Measurements from ENCODE around the gene NKAIN2.

The NKAIN2 gene

GRCh38 chr6:123810214-123810613, 6.5 kb downstream of the NKAIN2 start:
- no peak for DNase-seq

GRCh38 chr6:123810948-123811347, 7.3 kb downstream of the NKAIN2 start:
- DNase-seq, result peak; percentile 11

DNA sequence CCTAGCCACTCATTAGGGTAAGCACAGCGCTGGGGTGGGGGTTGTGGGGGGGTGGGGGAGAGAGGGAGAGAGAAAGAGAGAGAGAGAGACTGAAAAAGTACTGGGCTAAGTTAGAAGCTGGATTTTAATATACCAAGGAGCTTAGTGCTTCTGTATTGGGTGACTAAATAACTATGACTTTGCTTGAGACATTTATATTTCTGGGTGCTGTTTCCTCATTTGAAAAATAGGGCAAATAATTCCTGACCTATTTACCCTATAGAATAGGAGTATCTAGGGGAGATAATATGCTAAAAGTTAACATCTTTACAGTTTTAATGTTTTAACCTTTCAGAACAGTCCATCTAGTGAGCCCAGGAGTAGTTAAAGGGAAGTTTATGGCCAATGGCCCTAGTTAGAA, 7.7 kb downstream of the NKAIN2 start:
- DNase-seq, result peak; percentile 13

- no peak for DNase-seq
These were observed 9.0 kb downstream of the NKAIN2 start for GRCh38 chr6:123812621-123813020.

GRCh38 chr6:123821112-123821511, 17.4 kb downstream of the NKAIN2 start:
- no peak for DNase-seq

DNA sequence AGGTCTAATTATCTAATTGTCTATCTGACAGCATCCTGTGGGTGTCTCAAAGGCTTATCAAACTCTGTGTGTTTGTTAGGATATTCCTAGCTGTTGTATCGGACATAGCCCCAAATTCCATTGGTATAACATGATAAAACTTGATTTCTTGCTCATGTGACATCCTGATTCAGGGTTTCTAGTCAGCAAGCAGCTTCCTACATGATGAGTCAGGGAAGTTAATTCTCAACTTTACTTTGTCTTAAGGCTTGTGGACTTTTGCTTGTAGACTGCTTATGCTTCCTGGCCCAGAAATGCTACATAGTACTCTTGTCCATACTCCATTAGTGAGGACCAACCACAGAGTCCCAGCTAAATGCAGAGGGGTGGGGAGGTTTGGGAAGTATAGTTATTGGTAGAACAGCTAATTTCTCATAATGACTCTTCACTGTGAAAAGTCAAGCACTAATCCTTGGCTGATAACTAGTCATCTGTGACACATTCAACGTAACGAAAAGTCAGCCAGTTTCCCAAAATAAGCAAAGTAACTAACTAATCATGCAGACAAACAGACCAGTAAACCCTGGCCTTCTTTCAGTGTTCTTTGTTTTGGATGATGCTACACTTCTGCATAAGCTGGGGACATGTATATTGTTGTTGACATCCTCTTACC, 25.8 kb downstream of the NKAIN2 start:
- DNase-seq, result peak; percentile 51

- DNase-seq, result peak; percentile 38
These were observed 26.5 kb downstream of the NKAIN2 start for GRCh38 chr6:123830120-123830519.

GRCh38 chr6:123838505-123839234, 35.0 kb downstream of the NKAIN2 start:
- DNase-seq, result peak; percentile 73

DNA sequence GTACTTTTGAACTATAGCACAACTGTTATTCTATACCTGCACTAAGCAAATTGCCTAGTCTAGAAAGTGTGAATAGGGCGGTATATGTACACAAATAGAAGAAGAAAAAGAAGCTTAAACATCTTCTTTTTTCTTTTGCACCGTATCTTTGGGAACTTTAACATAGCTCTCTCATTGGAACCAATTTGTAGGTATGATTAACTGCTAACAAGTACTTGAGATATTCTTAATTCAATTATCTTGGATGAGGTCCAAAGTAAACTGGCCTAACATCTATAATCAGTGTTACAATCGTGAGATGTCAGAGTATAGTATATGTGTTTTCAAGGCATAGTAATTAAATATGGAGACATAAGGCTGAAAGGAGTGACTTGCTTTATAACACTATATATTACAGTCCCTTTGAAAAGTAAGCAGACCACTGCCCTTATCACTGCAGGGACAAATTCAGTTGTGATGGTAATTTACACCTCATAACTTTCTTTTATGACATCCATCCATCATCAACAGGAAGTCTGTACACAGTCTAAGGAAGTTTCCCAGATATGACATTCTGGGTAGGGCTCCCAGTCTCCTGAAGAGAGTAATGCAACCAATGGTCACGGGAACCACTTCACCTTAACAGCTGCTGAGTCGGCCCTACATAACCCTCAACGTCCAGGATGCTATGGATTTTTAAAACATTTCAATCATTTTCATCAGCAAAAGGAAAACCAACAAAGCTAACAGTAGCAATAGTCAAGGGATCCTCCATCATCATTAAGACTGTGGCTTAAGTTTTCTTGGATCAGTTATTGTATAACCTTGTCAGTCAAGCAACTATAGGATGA, 37.6 kb downstream of the NKAIN2 start:
- peak; percentile 55 for DNase-seq

DNA sequence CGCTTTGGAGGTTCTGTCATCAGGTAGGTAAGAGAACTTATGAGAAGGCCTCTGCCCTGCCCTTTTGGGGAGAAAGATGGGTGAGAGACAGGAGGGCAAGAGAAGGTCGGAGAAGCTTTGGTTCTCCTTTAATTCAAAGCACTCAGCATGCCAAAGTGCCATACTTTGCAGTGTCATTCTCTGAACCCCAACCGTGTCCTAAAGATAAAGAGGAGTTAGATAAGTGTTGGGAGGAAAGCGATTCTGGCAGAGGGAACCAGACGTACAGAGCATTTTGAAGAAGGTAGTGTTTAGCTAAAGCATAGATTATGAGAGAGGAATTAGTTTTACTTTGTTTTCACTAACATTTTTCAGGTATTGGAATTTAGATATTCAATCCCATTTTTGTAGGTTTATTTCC, 40.3 kb downstream of the NKAIN2 start:
- peak; percentile 68 for DNase-seq

DNA sequence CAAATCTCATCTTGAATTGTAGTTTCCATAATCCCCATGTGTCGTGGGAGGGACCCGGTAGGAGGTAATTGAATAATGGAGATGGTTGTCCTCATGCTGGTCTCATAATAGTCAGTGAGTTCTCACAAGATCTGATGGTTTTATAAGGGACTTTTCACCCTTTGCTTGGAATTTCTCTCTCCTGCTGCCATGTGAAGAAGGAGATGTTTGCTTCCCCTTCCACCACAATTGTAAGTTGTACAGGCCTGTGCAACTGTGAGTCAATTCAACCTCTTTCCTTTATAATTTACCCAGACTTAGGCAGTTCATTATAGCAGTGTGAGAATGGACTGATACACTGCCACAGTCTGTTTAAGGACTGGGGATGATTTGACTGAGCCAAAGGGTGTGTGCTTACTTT, 44.7 kb downstream of the NKAIN2 start:
- no peak for DNase-seq

DNA sequence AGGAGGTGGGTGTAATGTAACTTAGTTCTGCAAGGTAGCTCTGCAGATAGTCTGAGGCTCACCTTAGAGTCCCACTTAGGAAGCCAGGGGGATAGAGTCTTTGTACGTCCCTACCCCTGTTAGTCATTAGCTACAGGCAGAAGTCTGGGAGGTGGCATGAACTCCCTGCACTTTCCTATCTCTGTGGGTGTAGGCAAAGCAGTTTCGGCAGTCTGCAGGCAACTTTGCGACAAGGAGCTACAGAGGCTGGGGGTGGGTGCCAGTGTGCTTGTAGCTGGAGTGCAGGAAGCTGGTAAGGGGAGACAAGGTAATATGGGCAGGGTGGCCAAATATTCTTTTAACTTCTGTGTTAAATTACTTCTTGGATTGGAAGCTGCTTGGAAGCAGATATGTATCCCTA, 45.7 kb downstream of the NKAIN2 start:
- DNase-seq, result no peak

DNA sequence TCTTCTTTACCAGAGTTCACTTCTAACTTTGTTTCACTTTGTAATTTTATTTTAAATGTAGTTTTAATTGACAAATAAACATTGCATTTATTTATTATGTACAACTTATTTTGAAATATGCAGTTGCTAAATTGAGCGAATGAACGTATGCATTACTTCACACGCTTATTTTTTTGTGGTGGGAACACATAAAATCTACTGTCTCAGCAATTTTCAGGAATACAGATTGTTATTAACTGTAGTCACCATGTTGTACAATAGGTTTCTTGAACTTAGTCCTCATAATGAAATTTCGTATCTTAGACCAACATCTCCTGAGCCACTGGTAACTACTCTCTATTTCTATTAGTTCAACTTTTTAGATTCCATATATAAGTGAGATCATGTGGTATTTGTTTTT, 46.9 kb downstream of the NKAIN2 start:
- no peak for DNase-seq

DNA sequence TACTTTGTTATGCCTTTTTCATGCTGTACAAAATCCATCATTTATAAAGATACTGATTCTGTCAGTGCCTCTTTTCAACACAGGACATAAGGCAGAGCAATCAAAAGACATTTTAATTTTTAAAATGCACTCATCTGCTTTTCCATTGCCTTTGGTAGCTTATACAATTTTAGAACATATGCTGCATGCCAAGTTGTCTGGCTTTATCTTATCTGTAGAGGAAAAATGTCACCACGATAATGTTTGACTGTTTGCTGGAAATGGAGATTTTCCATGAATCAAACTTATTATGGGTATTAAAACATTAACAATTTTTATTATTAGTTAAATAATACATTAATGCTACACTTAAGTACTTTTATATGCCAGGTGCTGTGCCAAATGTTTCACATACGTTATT, 50.5 kb downstream of the NKAIN2 start:
- DNase-seq, result no peak

DNA sequence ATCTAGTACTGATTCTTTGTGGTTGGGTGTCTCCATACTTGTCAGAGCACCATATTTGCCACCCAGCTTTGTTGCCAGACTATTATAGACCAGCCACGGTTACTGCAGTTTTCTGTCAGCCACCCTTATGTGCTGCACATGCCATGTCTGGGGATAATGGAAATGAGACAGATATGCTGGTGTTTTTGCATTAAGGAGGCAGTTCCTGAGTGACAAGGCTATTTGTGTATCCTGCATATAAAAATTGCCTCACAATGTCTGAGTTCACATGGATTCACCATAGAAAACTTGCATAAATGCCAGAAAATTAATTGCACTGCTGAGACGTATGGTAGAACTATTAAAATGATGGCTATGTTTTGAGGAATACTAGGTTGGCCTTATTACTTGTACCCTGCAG, 51.8 kb downstream of the NKAIN2 start:
- DNase-seq, result no peak

- no peak for DNase-seq
These were observed 55.6 kb downstream of the NKAIN2 start for GRCh38 chr6:123859291-123859690.

DNA sequence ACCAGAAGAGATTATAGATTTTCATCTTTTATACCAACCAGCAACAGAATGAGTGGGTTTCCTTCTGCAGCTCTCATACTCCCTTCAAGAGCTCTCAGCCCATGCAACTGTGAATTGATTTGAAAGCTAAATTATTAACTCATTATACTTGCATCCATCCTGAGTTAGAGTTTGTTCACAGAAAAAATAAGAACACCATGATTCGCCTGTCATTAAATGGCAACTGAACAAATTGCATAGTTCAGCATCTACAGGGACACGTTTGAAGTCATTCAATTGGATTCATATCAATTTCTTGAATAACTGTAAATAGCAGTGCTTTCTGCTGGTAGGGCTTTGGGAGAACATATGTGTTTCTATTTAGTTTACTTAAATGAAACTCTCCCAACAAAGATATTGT, 65.7 kb downstream of the NKAIN2 start:
- DNase-seq, result no peak

DNA sequence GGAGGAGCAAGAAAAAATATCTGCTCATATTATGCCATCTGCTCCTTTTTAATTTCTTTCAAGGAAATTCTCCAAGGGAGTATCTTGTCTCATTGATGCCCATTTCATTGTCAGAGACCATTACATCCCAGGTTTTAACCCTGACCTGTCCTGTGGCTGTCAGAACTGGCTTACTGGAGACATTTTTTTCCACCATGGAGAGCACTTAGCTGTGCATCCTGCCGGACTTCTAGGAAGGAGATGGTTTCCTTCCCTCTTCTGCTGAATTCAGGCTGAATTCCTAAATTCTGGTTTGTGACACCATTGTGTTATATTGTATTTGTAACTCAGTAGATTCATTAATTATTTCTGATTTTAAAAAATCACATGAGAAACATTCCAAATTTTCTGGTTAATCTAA, 70.3 kb downstream of the NKAIN2 start:
- no peak for DNase-seq

GRCh38 chr6:123875784-123876183, 72.1 kb downstream of the NKAIN2 start:
- no peak for DNase-seq

DNA sequence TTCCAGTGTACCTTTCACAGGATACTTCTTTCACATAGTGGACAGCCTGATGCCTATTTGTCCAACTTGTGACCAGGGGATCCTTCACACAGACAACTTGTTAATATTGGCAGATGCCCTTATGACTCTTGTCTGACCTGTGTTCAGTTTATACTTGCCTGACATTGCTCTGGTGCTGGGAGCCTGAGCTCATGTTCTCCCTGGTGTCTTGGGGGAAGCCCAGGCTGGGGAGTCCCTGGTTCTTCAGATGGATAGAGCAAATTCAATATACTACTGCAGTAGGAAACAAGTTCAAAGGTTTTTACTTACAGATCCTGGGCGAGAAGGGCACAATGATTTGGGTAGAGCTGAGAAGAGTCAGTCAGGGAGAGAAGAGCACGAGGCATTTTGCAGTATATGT, 76.1 kb downstream of the NKAIN2 start:
- DNase-seq, result no peak

DNA sequence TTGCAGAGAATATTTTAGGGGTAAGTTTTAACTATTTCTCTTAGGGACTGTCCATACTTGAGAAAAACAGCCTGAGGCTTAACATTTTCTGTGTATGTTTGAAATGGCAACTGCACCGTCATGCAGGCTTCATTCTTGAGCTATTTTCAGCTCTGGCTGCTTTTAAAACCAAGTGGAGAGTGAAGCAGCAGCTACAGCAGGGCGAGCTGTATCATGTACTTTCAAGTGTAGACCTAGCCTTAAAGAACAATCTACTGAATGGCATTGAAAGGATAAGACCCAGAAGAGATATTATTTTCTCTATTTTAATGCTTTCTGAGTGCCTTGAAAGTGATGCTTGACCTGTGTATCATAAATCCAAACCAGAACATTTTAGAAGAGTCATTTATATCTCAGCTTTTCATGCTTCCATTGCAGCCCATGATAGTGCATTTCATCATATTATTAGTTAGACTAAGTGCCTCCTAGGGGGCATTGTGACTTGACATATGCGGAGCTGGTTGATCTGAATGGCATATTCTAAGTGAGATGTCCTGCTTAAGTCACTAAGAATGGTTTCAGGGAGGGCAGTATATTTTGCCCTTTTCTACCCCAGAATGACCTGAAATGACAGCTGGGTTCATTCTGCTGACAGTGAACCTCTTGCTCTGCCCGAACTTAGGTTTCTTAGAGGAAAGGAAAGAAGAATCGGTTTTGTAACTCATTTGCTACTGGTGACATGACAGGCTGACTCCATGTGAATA, 85.3 kb downstream of the NKAIN2 start:
- DNase-seq, result peak; percentile 57

GRCh38 chr6:123895346-123895745, 91.7 kb downstream of the NKAIN2 start:
- peak; percentile 9 for DNase-seq

- no peak for DNase-seq
These were observed 92.1 kb downstream of the NKAIN2 start for GRCh38 chr6:123895806-123896205.
